ENCODE data around the gene ARL5A. TPM values are rescaled to one million over a fixed set of nuclear protein-coding genes. Genes with fewer than 3 reads are reported as not detected.

Gene ARL5A
- total and polyA plus RNA-seq, 9 of the 15 experiments (the other 6 are each of a cell fraction or from before 2014, with no cell fraction given), result 16.3 to 117 (median 88.4) TPM

GRCh38 chr2:151789055-151789834, 39.0 kb downstream of the ARL5A start (continued):
- no peak for TF ChIP-seq MAX (CRISPR knock-in tag; IDR thresholded peaks at IDR 0.05)
- no peak for TF ChIP-seq USF2 (CRISPR knock-in tag; IDR thresholded peaks at IDR 0.05)
- TF ChIP-seq POLR2A (conservative IDR thresholded peaks at IDR 0.05), result no peak
- 0 out of 4 replicates have a peak, but pooled peaks have one; percentile 27 to 37 for TF ChIP-seq MLLT1 (IDR thresholded peaks at IDR 0.05)
- TF ChIP-seq ZBTB1 (CRISPR knock-in tag; IDR thresholded peaks at IDR 0.05; ENCODE audit: borderline replicate concordance, low read depth), result no peak
- no peak for TF ChIP-seq PATZ1 (CRISPR knock-in tag; IDR thresholded peaks at IDR 0.05; ENCODE audit: borderline replicate concordance)
- TF ChIP-seq CCAR2 (IDR thresholded peaks at IDR 0.05; ENCODE audit: low read depth, low read length), result no peak
- peak; percentile 58 for TF ChIP-seq MTA3 (IDR thresholded peaks at IDR 0.05; ENCODE audit: borderline replicate concordance)
- no peak for TF ChIP-seq CHD7 (IDR thresholded peaks at IDR 0.05; ENCODE audit: low read depth, low read length)
- TF ChIP-seq PHB (CRISPR knock-in tag; IDR thresholded peaks at IDR 0.05), result no peak
- no peak for TF ChIP-seq KLF6 (CRISPR knock-in tag; IDR thresholded peaks at IDR 0.05; ENCODE audit: borderline replicate concordance)

Measured in K562 (cell line).